Measurements from ENCODE around the gene MRPL44.

The MRPL44 gene

DNA sequence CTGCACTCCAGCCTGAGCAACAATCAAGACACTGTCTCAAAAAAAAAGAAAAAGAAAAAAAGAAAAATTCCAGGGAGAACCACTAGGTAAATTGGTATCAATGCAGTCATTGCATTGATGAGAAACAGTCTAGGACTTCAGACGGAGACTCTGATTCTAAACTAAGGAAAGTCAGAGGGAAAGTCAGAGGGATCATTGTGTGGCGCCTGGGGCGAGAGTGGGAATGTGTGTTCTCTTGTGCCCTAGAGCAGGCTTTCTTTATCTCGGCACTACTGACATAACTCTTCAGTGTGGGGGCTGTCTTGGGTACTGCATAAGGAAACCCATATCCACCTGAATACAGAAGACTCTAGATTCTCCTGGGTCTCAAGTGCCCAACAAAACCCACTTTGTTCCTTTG, 57.1 kb downstream of the MRPL44 start:
- no peak for DNase-seq

DNA sequence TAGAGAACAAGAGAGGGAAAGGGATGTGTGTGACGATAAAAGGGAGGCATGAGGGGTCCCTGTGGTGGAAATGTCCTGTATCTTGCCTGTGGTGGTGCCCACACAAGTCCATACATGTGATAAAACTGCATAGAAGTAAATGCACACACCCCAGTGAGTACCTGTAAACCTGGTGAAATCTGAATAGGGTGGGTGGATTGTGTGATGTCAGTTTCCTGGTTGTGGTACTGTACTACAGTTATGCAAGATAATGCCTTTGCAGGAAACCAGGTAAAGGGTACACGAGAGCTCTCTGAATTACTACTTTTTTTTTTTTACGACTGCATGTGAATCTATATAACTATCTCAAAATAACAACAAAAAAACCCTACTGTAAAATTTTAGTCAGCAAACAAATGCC, 59.7 kb downstream of the MRPL44 start:
- no peak for DNase-seq

Data from fibroblast of skin of right biceps (primary cell).